ENCODE results near the gene GPR101. TPM values are rescaled to one million over a fixed set of nuclear protein-coding genes. Genes with fewer than 3 reads are reported as not detected.
"Not testable (repeated sequence)": the region's sequence is repeated elsewhere in the genome, so short reads cannot be mapped to it uniquely, and the experiment has no call there.

The GPR101 gene
- total RNA-seq, 1 experiment from 2014 or later = not detected

DNA sequence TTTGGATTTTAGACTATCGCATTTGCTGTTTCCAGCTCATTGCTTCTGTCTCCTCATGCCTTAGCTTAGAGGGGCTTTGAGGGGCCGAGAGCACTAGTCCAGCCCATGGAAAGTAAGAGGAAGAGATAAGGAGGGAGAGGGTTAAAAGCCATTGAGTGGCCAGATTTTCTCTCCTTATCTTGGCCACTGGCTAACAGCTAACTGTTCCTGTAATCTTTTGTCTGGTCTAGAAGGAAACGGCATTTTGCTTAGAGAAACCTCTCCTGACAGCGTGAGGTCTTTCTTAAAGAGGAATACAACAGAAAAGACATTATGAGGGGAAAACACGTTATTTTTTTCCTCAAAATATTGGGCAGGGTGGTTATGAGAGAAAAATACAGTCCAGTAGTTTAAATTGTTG is 7.9 kb downstream of the GPR101 start:
- Histone ChIP-seq H3K56ac (ENCODE audit: insufficient read length, low read depth, low read length) (no peak overlapping the region), H4K91ac (ENCODE audit: insufficient read length, low read depth, low read length) (no peak overlapping the region), H3K27ac (ENCODE audit: insufficient read length, low read depth, low read length) (no peak overlapping the region), H2AFZ (ENCODE audit: low read length) (no peak overlapping the region), H3K18ac (ENCODE audit: insufficient read length, low read depth, low read length) (no peak overlapping the region), H2BK120ac (ENCODE audit: low read depth, low read length, poor library complexity, severe bottlenecking) (no peak overlapping the region), H3K79me1 (ENCODE audit: insufficient read depth, low read depth, low read length, poor library complexity, severe bottlenecking) (no peaks in the 10 kb centered on the region), H3K79me2 (ENCODE audit: insufficient read depth, low read length) (no peaks in the 10 kb centered on the region), H3K9me3 (ENCODE audit: control insufficient read depth, low read depth, low read length) (peaks cover 47% of the 10 kb centered on the region), H2BK20ac (ENCODE audit: low read depth, low read length, poor library complexity, severe bottlenecking) (no peak overlapping the region), H3K23me2 (ENCODE audit: insufficient read length, low read depth, low read length, poor library complexity, severe bottlenecking) (no peaks in the 10 kb centered on the region), H3K4ac (ENCODE audit: low read depth, low read length) (no peak overlapping the region), H3T11ph (ENCODE audit: low read length) (no peak overlapping the region), H3K4me1 (ENCODE audit: insufficient read depth, low read length) (no peaks in the 10 kb centered on the region), H2BK12ac (ENCODE audit: insufficient read length, low read depth, low read length) (no peak overlapping the region), H2AK5ac (ENCODE audit: insufficient read length, low read length) (no peak overlapping the region), H3K4me2 (ENCODE audit: insufficient read depth, insufficient read length, low read length) (no peak overlapping the region), H3K27me3 (ENCODE audit: insufficient read depth, low read length) (peaks cover 13% of the 10 kb centered on the region; the same call in 1 of the 2 replicates), H4K20me1 (ENCODE audit: control insufficient read depth, insufficient read depth, insufficient read length) (no peaks in the 10 kb centered on the region), H3K14ac (ENCODE audit: insufficient read depth, low read length) (no peak overlapping the region), H2BK5ac (ENCODE audit: insufficient read length, low read length) (no peak overlapping the region), H3K23ac (ENCODE audit: insufficient read length, low read depth, low read length) (no peak overlapping the region), H3K9ac (ENCODE audit: extremely low read depth, insufficient read length, low read length) (no peak overlapping the region), H4K8ac (replicated peaks; ENCODE audit: insufficient read length, low read depth, low read length) (no peak overlapping the region), H2BK15ac (ENCODE audit: low read depth, low read length) (no peak overlapping the region), H4K5ac (ENCODE audit: insufficient read length, low read depth, low read length) (no peak overlapping the region)
- H3K4me3 Mint-ChIP-seq = no peak overlapping the region
- WGBS (ENCODE audit: extremely low coverage, insufficient read length, low lambda C conversion rate) = no CpG with 5 or more reads among the region's 5 CpGs
- no peak overlapping the region for H3K27ac Mint-ChIP-seq
- H3K36me3 Mint-ChIP-seq (ENCODE audit: insufficient read depth in 1 of 3, low read depth in 3 of 3) = peaks cover 0 to 3% (median 0%) of the 10 kb centered on the region in 3 experiments; a peak in 3 of 7 replicates
- H3K4me1 Mint-ChIP-seq = peaks cover under 1 to 3% of the 10 kb centered on the region in 2 experiments; a peak in 2 of 4 replicates
- DNase-seq = no peak
- TF ChIP-seq, protein P1, sequence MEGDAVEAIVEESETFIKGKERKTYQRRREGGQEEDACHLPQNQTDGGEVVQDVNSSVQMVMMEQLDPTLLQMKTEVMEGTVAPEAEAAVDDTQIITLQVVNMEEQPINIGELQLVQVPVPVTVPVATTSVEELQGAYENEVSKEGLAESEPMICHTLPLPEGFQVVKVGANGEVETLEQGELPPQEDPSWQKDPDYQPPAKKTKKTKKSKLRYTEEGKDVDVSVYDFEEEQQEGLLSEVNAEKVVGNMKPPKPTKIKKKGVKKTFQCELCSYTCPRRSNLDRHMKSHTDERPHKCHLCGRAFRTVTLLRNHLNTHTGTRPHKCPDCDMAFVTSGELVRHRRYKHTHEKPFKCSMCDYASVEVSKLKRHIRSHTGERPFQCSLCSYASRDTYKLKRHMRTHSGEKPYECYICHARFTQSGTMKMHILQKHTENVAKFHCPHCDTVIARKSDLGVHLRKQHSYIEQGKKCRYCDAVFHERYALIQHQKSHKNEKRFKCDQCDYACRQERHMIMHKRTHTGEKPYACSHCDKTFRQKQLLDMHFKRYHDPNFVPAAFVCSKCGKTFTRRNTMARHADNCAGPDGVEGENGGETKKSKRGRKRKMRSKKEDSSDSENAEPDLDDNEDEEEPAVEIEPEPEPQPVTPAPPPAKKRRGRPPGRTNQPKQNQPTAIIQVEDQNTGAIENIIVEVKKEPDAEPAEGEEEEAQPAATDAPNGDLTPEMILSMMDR (conservative IDR thresholded peaks at IDR 0.05) = no peak
- peaks cover 47 to 66% of the 10 kb centered on the region in 2 experiments for H3K9me3 Mint-ChIP-seq
- H3K27me3 Mint-ChIP-seq (ENCODE audit: low read depth) = peaks cover 44% of the 10 kb centered on the region

DNA sequence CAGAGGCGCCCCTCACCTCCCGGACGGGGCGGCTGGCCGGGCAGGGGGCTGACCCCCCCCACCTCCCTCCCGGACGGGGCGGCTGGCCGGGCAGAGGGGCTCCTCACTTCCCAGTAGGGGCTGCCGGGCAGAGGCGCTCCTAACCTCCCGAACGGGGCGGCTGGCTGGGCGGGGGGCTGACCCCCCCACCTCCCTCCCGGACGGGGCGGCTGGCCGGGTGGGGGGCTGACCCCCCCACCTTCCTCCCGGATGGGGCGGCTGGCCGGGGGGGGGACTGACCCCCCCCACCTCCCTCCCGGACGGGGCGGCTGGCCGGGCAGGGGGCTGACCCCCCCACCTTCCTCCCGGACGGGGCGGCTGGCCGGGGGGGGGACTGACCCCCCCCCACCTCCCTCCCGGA is 33.6 kb downstream of the GPR101 start:
- H3K9me3 ChIP-seq (ENCODE audit: control insufficient read depth, low read depth, low read length) = peaks cover 37% of the 10 kb centered on the region
- H3K23me2 ChIP-seq (ENCODE audit: insufficient read length, low read depth, low read length, poor library complexity, severe bottlenecking); H4K5ac ChIP-seq (ENCODE audit: insufficient read length, low read depth, low read length); H3K4ac ChIP-seq (ENCODE audit: low read depth, low read length); H3K4me2 ChIP-seq (ENCODE audit: insufficient read depth, insufficient read length, low read length); H3T11ph ChIP-seq (ENCODE audit: low read length); H4K91ac ChIP-seq (ENCODE audit: insufficient read length, low read depth, low read length); H3K79me2 ChIP-seq (ENCODE audit: insufficient read depth, low read length); H2BK120ac ChIP-seq (ENCODE audit: low read depth, low read length, poor library complexity, severe bottlenecking); DNase-seq; H3K4me1 ChIP-seq (ENCODE audit: insufficient read depth, low read length); H2BK15ac ChIP-seq (ENCODE audit: low read depth, low read length); H3K4me3 Mint-ChIP-seq; H2BK12ac ChIP-seq (ENCODE audit: insufficient read length, low read depth, low read length); H2BK5ac ChIP-seq (ENCODE audit: insufficient read length, low read length); H2AFZ ChIP-seq (ENCODE audit: low read length); H3K18ac ChIP-seq (ENCODE audit: insufficient read length, low read depth, low read length); H3K27ac ChIP-seq (ENCODE audit: insufficient read length, low read depth, low read length); H3K4me1 Mint-ChIP-seq; H4K20me1 ChIP-seq (ENCODE audit: control insufficient read depth, insufficient read depth, insufficient read length); H3K27ac Mint-ChIP-seq; H2AK5ac ChIP-seq (ENCODE audit: insufficient read length, low read length); H2BK20ac ChIP-seq (ENCODE audit: low read depth, low read length, poor library complexity, severe bottlenecking); H3K36me3 Mint-ChIP-seq (ENCODE audit: insufficient read depth in 1 of 3, low read depth in 3 of 3); H3K27me3 ChIP-seq (ENCODE audit: insufficient read depth, low read length); H3K23ac ChIP-seq (ENCODE audit: insufficient read length, low read depth, low read length); H3K56ac ChIP-seq (ENCODE audit: insufficient read length, low read depth, low read length); H3K27me3 Mint-ChIP-seq (ENCODE audit: low read depth); H3K79me1 ChIP-seq (ENCODE audit: insufficient read depth, low read depth, low read length, poor library complexity, severe bottlenecking); H3K9ac ChIP-seq (ENCODE audit: extremely low read depth, insufficient read length, low read length); H3K14ac ChIP-seq (ENCODE audit: insufficient read depth, low read length); H4K8ac ChIP-seq (replicated peaks; ENCODE audit: insufficient read length, low read depth, low read length): not testable (repeated sequence)
- peaks cover 56 to 66% of the 10 kb centered on the region in 2 experiments for H3K9me3 Mint-ChIP-seq
- no CpG with 5 or more reads among the region's 31 CpGs for WGBS (ENCODE audit: extremely low coverage, insufficient read length, low lambda C conversion rate)

Data from H9 (cell line).